GM12891 (cell line): ENCODE results near the gene CYB5R2.

ENCODE experiments used
- DNase-seq: peaks from one replicate; pipeline ENCODE4 v3.0.0; 2011; ENCODE audit warnings: low spot score; ENCODE audit not compliant: insufficient read length
- FAIRE-seq: peaks from 2 replicates; lab custom pipeline; 2011; peaks lifted over from hg19 to GRCh38; lab: Jason Lieb, UNC
- PAX5 ChIP-seq: IDR thresholded peaks from 2 replicates; pipeline ENCODE4 v1.6.1; 2011; ENCODE audit warnings: low read length, moderate library complexity, mild to moderate bottlenecking; ENCODE audit not compliant: insufficient read depth, severe bottlenecking
- POLR2A ChIP-seq: IDR thresholded peaks from 2 replicates; pipeline ENCODE4 v1.6.1; 2011; ENCODE audit warnings: low read depth, low read length, control low read depth
- POLR2AphosphoS5 ChIP-seq: IDR thresholded peaks from 2 replicates; pipeline ENCODE4 v1.6.1; 2011; ENCODE audit warnings: low read depth, low read length, control low read depth
- POU2F2 ChIP-seq: IDR thresholded peaks from 2 replicates; pipeline ENCODE4 v1.6.1; 2011; ENCODE audit warnings: low read depth, mild to moderate bottlenecking, control low read depth, low read length, moderate library complexity
- SPI1 ChIP-seq: IDR thresholded peaks from 2 replicates; pipeline ENCODE4 v1.6.1; 2011; ENCODE audit warnings: low read depth, low read length, control low read depth
- TAF1 ChIP-seq: IDR thresholded peaks from 2 replicates; pipeline ENCODE4 v1.6.1; 2011; ENCODE audit warnings: low read depth, low read length, control low read depth

The CYB5R2 gene

DNA sequence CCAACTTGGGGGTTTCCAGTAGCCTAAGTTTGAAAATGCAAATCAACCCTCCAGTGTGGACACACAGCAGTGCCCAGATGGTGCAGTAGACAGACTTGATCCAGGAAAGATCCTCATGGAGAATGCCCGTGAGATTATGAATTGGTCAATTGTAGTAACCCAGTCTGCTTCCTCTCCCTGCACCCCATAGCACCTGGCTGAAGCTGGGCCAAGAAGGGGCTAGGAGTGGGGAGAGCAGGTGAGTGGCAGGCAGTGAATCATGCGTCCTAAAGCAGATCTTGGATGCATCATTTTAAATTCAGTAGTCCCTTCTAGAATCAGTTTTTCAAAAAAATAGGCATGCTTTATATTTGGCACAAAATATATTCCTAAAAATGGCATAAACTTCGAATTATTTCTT is 52.2 kb downstream of the CYB5R2 start:
- no peak for FAIRE-seq
- TF ChIP-seq POU2F2: no peak
- TF ChIP-seq TAF1: no peak
- TF ChIP-seq POLR2A: no peak
- no peak for TF ChIP-seq PAX5
- TF ChIP-seq POLR2AphosphoS5: no peak
- TF ChIP-seq SPI1: no peak
- no peak for DNase-seq

DNA sequence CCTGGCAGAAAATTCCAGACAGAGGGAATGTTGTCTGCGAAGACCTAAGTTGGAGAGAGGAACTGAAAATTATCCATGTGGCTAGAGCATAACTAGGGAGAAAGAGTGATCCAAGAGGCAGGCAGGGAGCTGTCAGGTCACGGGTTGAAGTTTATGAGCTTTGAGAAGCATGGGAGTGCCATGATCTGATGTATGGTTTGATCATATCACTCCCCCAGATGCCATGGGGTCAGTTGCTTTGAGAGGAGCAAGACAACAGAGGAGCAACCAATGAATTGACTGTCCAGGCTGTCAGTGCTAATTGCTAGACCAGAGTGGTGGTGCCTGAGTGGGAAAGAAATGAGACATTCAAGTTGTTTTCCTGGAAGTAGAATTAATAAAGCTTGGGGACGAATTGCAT is 54.0 kb downstream of the CYB5R2 start:
- TF ChIP-seq POLR2A (no peak), POU2F2 (no peak), TAF1 (no peak), SPI1 (no peak), PAX5 (no peak), POLR2AphosphoS5 (no peak)
- FAIRE-seq: peak; percentile 51
- no peak for DNase-seq

- DNase-seq: no peak
- FAIRE-seq: no peak
- TF ChIP-seq TAF1 (no peak), PAX5 (no peak), POLR2AphosphoS5 (no peak), SPI1 (no peak), POU2F2 (no peak), POLR2A (no peak)
Observed at GRCh38 chr11:7617032-7617431, 56.3 kb downstream of the CYB5R2 start.
